HCT116 (cell line): ENCODE measurements around the gene SRGAP3. TPM values are rescaled to one million over a fixed set of nuclear protein-coding genes. Genes with fewer than 3 reads are reported as not detected.

Experiments used
- ATAC-seq: fragments of 200-7000 bp; cut with Tn5 transposase; 2 replicates; pipeline ENCODE4 v1.9.1; 2020; ENCODE audit warnings: mild to moderate bottlenecking, moderate library complexity
- BruUV-seq: library from RNA; stranded (reverse); fragments of 400-500 nt; replicated peaks from 2 replicates; lab custom pipeline; 2021; lab: Mats Ljungman, UMichigan
- CTCF ChIA-PET: fragments of 300-600 bp; sonication (Branson Sonifier 250); formaldehyde crosslinking; loops from one replicate; lab custom pipeline; 2021; ENCODE audit warnings: antibody characterized with exemption; lab: Charles Lee
- POLR2A ChIA-PET: fragments of 300-600, 350-600 bp; sonication (Branson Sonifier 250); formaldehyde crosslinking; loops from one replicate; lab custom pipeline; 2021; ENCODE audit warnings: antibody characterized with exemption; lab: Charles Lee
- RAD21 ChIA-PET, 2 experiments: fragments of 300-600 bp; sonication (Branson Sonifier 250); formaldehyde crosslinking; loops; one replicate each; lab custom pipeline; 2023; ENCODE audit warnings: low total read pairs in 2 of 2; ENCODE audit not compliant: uncharacterized antibody in 2 of 2, unreplicated experiment in 2 of 2, low non-redundant PET in 1 of 2; lab: Charles Lee
- DNase-seq: peaks from one replicate; pipeline ENCODE4 v3.0.0-alpha.2; 2010; ENCODE audit warnings: low read depth, low spot score
- H2AFZ ChIP-seq: fragments of 200-600 bp; shearing (Covaris generic), sonication (generic); 2 replicates; pipeline ENCODE4 v1.6.1; 2017; ENCODE audit warnings: low read depth, mixed run types, mixed read lengths, antibody characterized with exemption, low read length; ENCODE audit not compliant: poor library complexity, severe bottlenecking
- H3K27ac ChIP-seq: 2 replicates; pipeline ENCODE4 v1.5.1; 2012; ENCODE audit warnings: low read depth, low read length
- H3K27me3 ChIP-seq: fragments of 200-600 bp; sonication (generic); 2 replicates; pipeline ENCODE4 v1.6.1; 2016; ENCODE audit warnings: mixed run types, low read length, mixed read lengths; ENCODE audit not compliant: insufficient read depth
- H3K36me3 ChIP-seq, 2 experiments: fragments of 200-500 bp in 1 of 2; fragments of 200-600 bp in 1 of 2; sonication (Bioruptor generic) in 1 of 2; sonication (generic) in 1 of 2; 2 replicates each; pipeline versions ENCODE4 v1.5.1 to v1.6.1; 2014 to 2016; ENCODE audit warnings: low read length in 2 of 2, inconsistent platforms in 1 of 2, mixed read lengths in 1 of 2, mixed run types in 1 of 2; ENCODE audit not compliant: insufficient read depth in 2 of 2, control insufficient read depth in 1 of 2
- H3K4me1 ChIP-seq, 2 experiments: fragments of 200-600 bp in 1 of 2; sonication (generic) in 1 of 2; 2 replicates each; pipeline versions ENCODE4 v1.5.1 to v1.6.1; 2012 to 2017; ENCODE audit warnings: low read length in 2 of 2, inconsistent platforms in 1 of 2, mild to moderate bottlenecking in 1 of 2, mixed read lengths in 1 of 2, mixed run types in 1 of 2, moderate library complexity in 1 of 2; ENCODE audit not compliant: insufficient read depth in 2 of 2, control insufficient read depth in 1 of 2
- H3K4me2 ChIP-seq: fragments of 200-600 bp; sonication (generic); 2 replicates; pipeline ENCODE4 v1.6.1; 2017; ENCODE audit warnings: mixed run types, low read length, mixed read lengths
- H3K4me3 ChIP-seq, 2 experiments: fragments of 200-600 bp in 1 of 2; sonication (generic) in 1 of 2; replicated peaks in 1 of 2; 2 replicates each; pipeline ENCODE4 v1.5.1; 2011 to 2016; ENCODE audit warnings: low read length in 2 of 2, control low read depth in 1 of 2, low read depth in 1 of 2, mild to moderate bottlenecking in 1 of 2, mixed read lengths in 1 of 2, mixed run types in 1 of 2
- H3K79me2 ChIP-seq: fragments of 200-600 bp; sonication (generic); 2 replicates; pipeline ENCODE4 v1.6.1; 2017; ENCODE audit warnings: mild to moderate bottlenecking, mixed run types, low read length, moderate library complexity, mixed read lengths; ENCODE audit not compliant: insufficient read depth
- H3K9ac ChIP-seq: fragments of 200-600 bp; sonication (generic); 2 replicates; pipeline ENCODE4 v1.6.1; 2016; ENCODE audit warnings: low read length, mixed read lengths
- H3K9me2 ChIP-seq: fragments of 200-600 bp; sonication (generic), shearing (Covaris generic); 2 replicates; pipeline ENCODE4 v1.6.1; 2017; ENCODE audit warnings: mixed run types, mild to moderate bottlenecking, moderate library complexity; ENCODE audit not compliant: insufficient read depth
- H3K9me3 ChIP-seq, 2 experiments: fragments of 200-500 bp in 1 of 2; fragments of 200-600 bp in 1 of 2; sonication (Bioruptor generic) in 1 of 2; sonication (generic) in 1 of 2; 2 replicates each; pipeline ENCODE4 v1.6.1; 2014 to 2017; ENCODE audit warnings: low read length in 2 of 2, mixed read lengths in 2 of 2, inconsistent platforms in 1 of 2, low read depth in 1 of 2, mild to moderate bottlenecking in 1 of 2, mixed run types in 1 of 2, moderate library complexity in 1 of 2; ENCODE audit not compliant: control insufficient read depth in 1 of 2, insufficient read depth in 1 of 2
- H4K20me1 ChIP-seq: fragments of 200-600 bp; sonication (generic), shearing (Covaris generic); 2 replicates; pipeline ENCODE4 v1.6.1; 2017; ENCODE audit warnings: mixed run types, mild to moderate bottlenecking, moderate library complexity; ENCODE audit not compliant: insufficient read depth
- CEBPB ChIP-seq: IDR thresholded peaks from 2 replicates; pipeline ENCODE4 v1.6.1; 2012; ENCODE audit warnings: low read depth
- CTCF ChIP-seq, 3 experiments: fragments of 200-600 bp in 1 of 3; sonication (generic) in 1 of 3; IDR thresholded peaks in 2 of 3; conservative IDR thresholded peaks in 1 of 3; 2 replicates each; pipeline ENCODE4 v1.5.1; 2012 to 2017; ENCODE audit warnings: low read depth in 2 of 3, low read length in 2 of 3, antibody characterized with exemption in 1 of 3, borderline replicate concordance in 1 of 3, control low read depth in 1 of 3, mild to moderate bottlenecking in 1 of 3, mixed read lengths in 1 of 3, mixed run types in 1 of 3, moderate library complexity in 1 of 3; ENCODE audit not compliant: insufficient read depth in 1 of 3
- ELF1 ChIP-seq: IDR thresholded peaks from 2 replicates; pipeline ENCODE4 v1.6.1; 2012; ENCODE audit warnings: low read depth, borderline replicate concordance
- EZH2 ChIP-seq: fragments of 200-600 bp; sonication (generic); IDR thresholded peaks from 2 replicates; pipeline ENCODE4 v1.6.1; 2017; ENCODE audit warnings: antibody characterized with exemption, mixed run types
- EZH2phosphoT487 ChIP-seq: fragments of 200-600 bp; IDR thresholded peaks from 2 replicates; pipeline ENCODE4 v1.6.1; 2018; ENCODE audit warnings: antibody characterized with exemption, borderline replicate concordance
- FOSL1 ChIP-seq: IDR thresholded peaks from 2 replicates; pipeline ENCODE4 v1.6.1; 2012; ENCODE audit warnings: low read depth
- JUND ChIP-seq: IDR thresholded peaks from 2 replicates; pipeline ENCODE4 v1.6.1; 2012
- POLR2AphosphoS5 ChIP-seq: IDR thresholded peaks from 2 replicates; pipeline ENCODE4 v1.6.1; 2011; ENCODE audit warnings: mild to moderate bottlenecking, low read depth, low read length, moderate library complexity
- REST ChIP-seq: IDR thresholded peaks from 2 replicates; pipeline ENCODE4 v1.6.1; 2012; ENCODE audit warnings: low read depth
- SIN3A ChIP-seq: IDR thresholded peaks from 2 replicates; pipeline ENCODE4 v1.6.1; 2012; ENCODE audit warnings: low read depth
- SRF ChIP-seq: IDR thresholded peaks from 2 replicates; pipeline ENCODE4 v1.6.1; 2012; ENCODE audit warnings: low read depth
- YY1 ChIP-seq: IDR thresholded peaks from 2 replicates; pipeline ENCODE4 v1.6.1; 2011; ENCODE audit warnings: low read length, low read depth, moderate library complexity, mild to moderate bottlenecking; ENCODE audit not compliant: insufficient replicate concordance; ENCODE audit errors: extremely low read depth
- intact Hi-C: fragments of 100-400 bp; cut with micrococcal nuclease; formaldehyde crosslinking; loops from 2 replicates; pipeline ENCODE4 v1.10.0; 2022
- total RNA-seq: library from RNA; stranded (reverse); gene quantifications from one replicate; pipeline ENCODE4 v1.2.1, GENCODE V29; 2021; ENCODE audit not compliant: unreplicated experiment

SRGAP3 gene
- total RNA-seq, 1 experiment from 2014 or later, result 8.3 TPM

GRCh38 chr3:9072667-9073009, 176.8 kb downstream of the SRGAP3 start:
- ATAC-seq, result no peak
- no peak overlapping the region for H2AFZ ChIP-seq
- no peaks in the 10 kb centered on the region for H3K9me2 ChIP-seq
- intact Hi-C loops, result no loop called here
- ChIA-PET POLR2A (no interaction called here), RAD21 (no interaction called here), CTCF (no interaction called here)
- no peak for DNase-seq
- no peaks in the 10 kb centered on the region for H3K79me2 ChIP-seq
- no peak overlapping the region for H3K9ac ChIP-seq
- no peaks in the 10 kb centered on the region for H4K20me1 ChIP-seq
- no peaks in the 10 kb centered on the region for H3K4me1 ChIP-seq
- TF ChIP-seq POLR2AphosphoS5 (no peak), EZH2phosphoT487 (no peak), FOSL1 (no peak), ELF1 (no peak), JUND (no peak), YY1 (no peak), CEBPB (no peak), SRF (no peak), SIN3A (no peak), REST (no peak), EZH2 (no peak), CTCF (IDR thresholded peaks at IDR 0.05 in 2 of 3, conservative IDR thresholded peaks at IDR 0.05 in 1 of 3; ENCODE audit: borderline replicate concordance in 1 of 3, insufficient read depth in 1 of 3, low read depth in 2 of 3, low read length in 2 of 3) (no peak)
- no peaks in the 10 kb centered on the region for H3K36me3 ChIP-seq
- no TSS peak for BruUV-seq
- no peaks in the 10 kb centered on the region for H3K9me3 ChIP-seq
- no peaks in the 10 kb centered on the region for H3K27me3 ChIP-seq
- H3K4me2 ChIP-seq, result no peak overlapping the region
- H3K27ac ChIP-seq, result no peak overlapping the region
- H3K4me3 ChIP-seq, result no peak overlapping the region
